K562 (cell line): ENCODE data around the gene YKT6.

ENCODE experiments used
- ATF7 ChIP-seq: fragments of 450-650 bp; IDR thresholded peaks from 2 replicates; pipeline ENCODE4 v1.7.1; 2014; ENCODE audit warnings: mild to moderate bottlenecking, moderate library complexity
- CEBPB ChIP-seq: fragments of 450-650 bp; IDR thresholded peaks from 2 replicates; pipeline ENCODE4 v1.6.1; 2016; ENCODE audit warnings: missing genetic modification characterization, missing compliant biosample characterization
- EHMT2 ChIP-seq: fragments of 450-650 bp; IDR thresholded peaks from 2 replicates; pipeline ENCODE4 v1.6.1; 2018; ENCODE audit warnings: antibody characterized with exemption
- HDAC6 ChIP-seq: IDR thresholded peaks from 2 replicates; pipeline ENCODE4 v1.6.1; 2012; ENCODE audit warnings: low read depth, mild to moderate bottlenecking, control low read depth, inconsistent platforms, low read length, moderate library complexity
- L3MBTL2 ChIP-seq: fragments of 450-650 bp; IDR thresholded peaks from 2 replicates; pipeline ENCODE4 v1.6.1; 2016; ENCODE audit warnings: mild to moderate bottlenecking, moderate library complexity
- PHF20 ChIP-seq: fragments of 450-650 bp; IDR thresholded peaks from 2 replicates; pipeline ENCODE4 v1.6.1; 2018; ENCODE audit not compliant: partially characterized antibody
- POLR2A ChIP-seq: fragments of 450-650 bp; conservative IDR thresholded peaks from 2 replicates; pipeline ENCODE4 v1.6.1; 2016
- POLR2AphosphoS5 ChIP-seq: IDR thresholded peaks from 2 replicates; pipeline ENCODE4 v1.6.1; 2011; ENCODE audit warnings: mild to moderate bottlenecking, low read depth, low read length, moderate library complexity; ENCODE audit not compliant: control insufficient read depth, insufficient read depth
- TCF3 ChIP-seq: sonication (generic); formaldehyde crosslinking; IDR thresholded peaks from 2 replicates; pipeline ENCODE4 v1.4.0; 2020; ENCODE audit warnings: mild to moderate bottlenecking, missing genetic modification reagents
- YBX1 ChIP-seq: fragments of 450-650 bp; IDR thresholded peaks from 2 replicates; pipeline ENCODE4 v1.7.1; 2016; ENCODE audit warnings: mild to moderate bottlenecking
- ZFX ChIP-seq: sonication (generic); formaldehyde crosslinking; IDR thresholded peaks from 2 replicates; pipeline ENCODE4 v1.8.0; 2022; ENCODE audit warnings: mild to moderate bottlenecking, missing genetic modification reagents, moderate library complexity
- ZNF274 ChIP-seq: IDR thresholded peaks from 2 replicates; pipeline ENCODE4 v1.6.1; 2011; ENCODE audit warnings: low read depth, mild to moderate bottlenecking, low read length, moderate library complexity, borderline replicate concordance
- ZNF384 ChIP-seq: IDR thresholded peaks from 2 replicates; pipeline ENCODE4 v1.6.1; 2012; ENCODE audit warnings: low read depth, low read length, improper control_type of control experiment
- TF ChIP-seq, protein P1 (sequence below), 3 experiments: IDR thresholded peaks in 2 of 3; conservative IDR thresholded peaks in 1 of 3; 2 replicates each; pipeline ENCODE4 v1.5.1; 2011 to 2012; ENCODE audit warnings: low read length in 3 of 3, mild to moderate bottlenecking in 3 of 3, control low read depth in 2 of 3, improper control_type of control experiment in 1 of 3, inconsistent platforms in 1 of 3, low read depth in 1 of 3, mixed read lengths in 1 of 3, moderate library complexity in 1 of 3; ENCODE audit not compliant: insufficient read depth in 2 of 3

DNA sequence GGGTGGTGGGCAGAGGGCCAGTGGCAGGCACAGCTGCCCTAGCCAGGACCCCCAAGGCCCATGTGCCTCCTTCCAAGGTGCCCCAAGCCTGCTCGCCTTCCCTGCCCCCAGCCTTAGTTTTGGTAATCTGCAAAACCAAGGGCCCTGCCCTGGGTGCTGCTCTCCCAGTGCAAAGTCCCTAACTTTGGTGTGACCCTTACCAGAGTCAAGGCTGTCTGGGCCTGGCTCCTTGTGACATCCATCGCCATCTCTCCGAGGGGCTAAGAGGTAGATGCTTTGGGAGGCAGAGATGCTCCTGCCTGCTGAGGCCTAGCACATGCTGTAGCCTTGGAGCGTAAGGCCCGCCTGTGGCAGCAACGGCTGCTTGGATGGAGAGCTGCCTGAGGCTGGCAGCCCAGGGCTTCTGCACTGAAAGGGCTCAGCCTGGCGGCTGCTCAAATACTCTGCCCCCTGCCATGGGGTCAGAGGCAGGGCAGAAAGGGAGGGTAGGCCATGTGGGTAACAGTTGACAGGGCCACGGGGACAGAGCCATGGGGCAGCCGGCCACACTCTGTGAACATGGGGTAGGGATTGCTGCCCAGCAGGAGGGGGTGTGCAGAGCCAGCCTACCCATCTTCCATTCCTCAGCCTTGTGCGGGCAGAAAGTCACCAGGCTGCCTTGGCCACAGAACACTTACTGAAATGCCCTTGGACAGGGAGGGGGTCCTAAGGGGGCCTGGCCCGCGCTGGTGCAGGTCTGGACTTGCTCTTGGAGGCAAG, 41.7 kb upstream of the YKT6 start:
- TF ChIP-seq L3MBTL2 (no peak), ZFX (no peak), POLR2AphosphoS5 (no peak), TCF3 (no peak), CEBPB (tag) (no peak), POLR2A (no peak), HDAC6 (no peak), EHMT2 (no peak), PHF20 (no peak), YBX1 (no peak), ATF7 (no peak), ZNF274 (no peak), ZNF384 (no peak)
- TF ChIP-seq, protein P1, sequence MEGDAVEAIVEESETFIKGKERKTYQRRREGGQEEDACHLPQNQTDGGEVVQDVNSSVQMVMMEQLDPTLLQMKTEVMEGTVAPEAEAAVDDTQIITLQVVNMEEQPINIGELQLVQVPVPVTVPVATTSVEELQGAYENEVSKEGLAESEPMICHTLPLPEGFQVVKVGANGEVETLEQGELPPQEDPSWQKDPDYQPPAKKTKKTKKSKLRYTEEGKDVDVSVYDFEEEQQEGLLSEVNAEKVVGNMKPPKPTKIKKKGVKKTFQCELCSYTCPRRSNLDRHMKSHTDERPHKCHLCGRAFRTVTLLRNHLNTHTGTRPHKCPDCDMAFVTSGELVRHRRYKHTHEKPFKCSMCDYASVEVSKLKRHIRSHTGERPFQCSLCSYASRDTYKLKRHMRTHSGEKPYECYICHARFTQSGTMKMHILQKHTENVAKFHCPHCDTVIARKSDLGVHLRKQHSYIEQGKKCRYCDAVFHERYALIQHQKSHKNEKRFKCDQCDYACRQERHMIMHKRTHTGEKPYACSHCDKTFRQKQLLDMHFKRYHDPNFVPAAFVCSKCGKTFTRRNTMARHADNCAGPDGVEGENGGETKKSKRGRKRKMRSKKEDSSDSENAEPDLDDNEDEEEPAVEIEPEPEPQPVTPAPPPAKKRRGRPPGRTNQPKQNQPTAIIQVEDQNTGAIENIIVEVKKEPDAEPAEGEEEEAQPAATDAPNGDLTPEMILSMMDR (IDR thresholded peaks at IDR 0.05 in 2 of 3, conservative IDR thresholded peaks at IDR 0.05 in 1 of 3; ENCODE audit: insufficient read depth in 2 of 3, low read depth in 1 of 3, low read length in 3 of 3), result no peak
